HG03108 (cell line): Measurements from ENCODE around the gene SCD.
"Not testable (repeated sequence)": the region's sequence is repeated elsewhere in the genome, so short reads cannot be mapped to it uniquely, and the experiment has no call there.

ENCODE experiments used
- ATAC-seq: cut with Tn5 transposase; IDR thresholded peaks from one replicate; pipeline ENCODE4 v1.9.1; 2021; ENCODE audit warnings: moderate library complexity; ENCODE audit not compliant: unreplicated experiment

SCD gene

GRCh38 chr10:100359529-100360150, 12.6 kb downstream of the SCD start:
- ATAC-seq = no peak

GRCh38 chr10:100360234-100360633, 13.2 kb downstream of the SCD start:
- ATAC-seq = no peak

- ATAC-seq = no peak
Observed at GRCh38 chr10:100362570-100363496, 15.8 kb downstream of the SCD start.

- ATAC-seq = no peak
Observed at GRCh38 chr10:100364175-100364574, 17.1 kb downstream of the SCD start.

- no peak for ATAC-seq
Observed at GRCh38 chr10:100364735-100365391, 17.8 kb downstream of the SCD start.

- no peak for ATAC-seq
Observed at GRCh38 chr10:100368721-100369120, 21.7 kb downstream of the SCD start.

- no peak for ATAC-seq
Observed at GRCh38 chr10:100370714-100371481, 23.9 kb downstream of the SCD start.

- ATAC-seq = no peak
Observed at GRCh38 chr10:100371482-100372027, 24.5 kb downstream of the SCD start.

GRCh38 chr10:100372415-100373297, 25.6 kb downstream of the SCD start:
- no peak for ATAC-seq

GRCh38 chr10:100373298-100374199, 26.5 kb downstream of the SCD start:
- ATAC-seq = peak; percentile 91

GRCh38 chr10:100374200-100374655, 27.2 kb downstream of the SCD start:
- no peak for ATAC-seq

- ATAC-seq = not testable (repeated sequence)
Observed at GRCh38 chr10:100374677-100375353, 27.8 kb downstream of the SCD start.

GRCh38 chr10:100376656-100377055, 29.6 kb downstream of the SCD start:
- ATAC-seq = not testable (repeated sequence)

GRCh38 chr10:100377830-100378229, 30.8 kb downstream of the SCD start:
- no peak for ATAC-seq

- no peak for ATAC-seq
Observed at GRCh38 chr10:100380400-100380799, 33.4 kb downstream of the SCD start.

GRCh38 chr10:100382553-100382952, 35.5 kb downstream of the SCD start:
- ATAC-seq = no peak

GRCh38 chr10:100383251-100383650, 36.2 kb downstream of the SCD start:
- ATAC-seq = no peak
